ENCODE measurements around the gene GALNT10. TPM values are rescaled to one million over a fixed set of nuclear protein-coding genes. Genes with fewer than 3 reads are reported as not detected.

GALNT10 gene
- total and polyA plus RNA-seq, 10 of the 15 experiments (the other 5 are each of a cell fraction or from before 2014, with no cell fraction given), result 3.9 to 35.4 (median 15.5) TPM

DNA sequence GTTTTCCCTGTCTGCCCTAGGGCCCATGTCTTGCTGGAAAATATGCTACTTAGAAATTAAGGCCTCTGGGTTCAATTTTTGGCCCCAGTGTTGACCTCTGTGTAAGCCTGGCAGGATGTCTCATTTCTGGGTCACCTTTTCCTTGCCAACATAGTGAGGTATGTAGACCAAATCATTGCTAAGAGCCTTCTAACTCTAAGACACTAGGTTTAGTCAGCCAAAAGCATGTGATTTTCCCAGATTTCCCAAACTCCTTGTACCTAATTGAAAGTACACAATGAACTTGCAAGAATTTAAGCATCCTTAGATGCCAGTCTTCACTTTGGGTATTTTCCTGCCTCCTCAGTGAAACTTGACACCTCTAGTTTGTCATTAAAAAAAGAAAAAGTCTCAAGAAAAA lies 77.0 kb downstream of the GALNT10 start:
- Histone ChIP-seq H3K27ac (ENCODE audit: control insufficient read depth, insufficient read depth) (no peak overlapping the region), H3K9me3 (replicated peaks; ENCODE audit: control insufficient read depth, insufficient read depth, low read length) (no peaks in the 10 kb centered on the region), H3K79me2 (ENCODE audit: control insufficient read depth, insufficient read depth, low read length) (no peaks in the 10 kb centered on the region), H4K20me1 (ENCODE audit: control insufficient read depth, insufficient read depth) (no peaks in the 10 kb centered on the region), H3K4me1 (ENCODE audit: control insufficient read depth, insufficient read depth, low read length) (peaks cover 4% of the 10 kb centered on the region; the same call in 1 of the 2 replicates), H3K27me3 (replicated peaks in 1 of 2; ENCODE audit: control insufficient read depth in 2 of 2, insufficient read depth in 2 of 2, low read length in 1 of 2) (no peaks in the 10 kb centered on the region), H3K4me3 (no peak overlapping the region), H2AFZ (ENCODE audit: control insufficient read depth, low read depth, low read length) (no peak overlapping the region), H3K9ac (ENCODE audit: control insufficient read depth, insufficient read depth, low read length) (no peak overlapping the region), H3K36me3 (ENCODE audit: control insufficient read depth in 2 of 2, insufficient read depth in 2 of 2, low read length in 1 of 2) (peaks cover 0 to 5% of the 10 kb centered on the region in 2 experiments; a peak in 2 of 4 replicates), H3K4me2 (ENCODE audit: control insufficient read depth, insufficient read depth) (no peak overlapping the region)
- intact Hi-C loops (cut with micrococcal nuclease; ENCODE audit: unreplicated experiment) (no loop called here), in situ Hi-C loops (cut with MboI) (no loop called here)
- CTCF ChIA-PET, result no interaction called here
- SMC1A ChIA-PET (ENCODE audit: uncharacterized antibody, unreplicated experiment), result no interaction called here
- POLR2A ChIA-PET, result no interaction called here
- no peak for ATAC-seq
- no peak for TF ChIP-seq POU2F2 (IDR thresholded peaks at IDR 0.05; ENCODE audit: borderline replicate concordance, low read depth, low read length)
- TF ChIP-seq SIN3A (IDR thresholded peaks at IDR 0.05; ENCODE audit: low read depth, low read length), result no peak
- TF ChIP-seq POLR2AphosphoS2 (IDR thresholded peaks at IDR 0.05; ENCODE audit: low read depth, low read length), result no peak
- no peak for TF ChIP-seq FOXK2 (IDR thresholded peaks at IDR 0.05)
- TF ChIP-seq, protein P1, sequence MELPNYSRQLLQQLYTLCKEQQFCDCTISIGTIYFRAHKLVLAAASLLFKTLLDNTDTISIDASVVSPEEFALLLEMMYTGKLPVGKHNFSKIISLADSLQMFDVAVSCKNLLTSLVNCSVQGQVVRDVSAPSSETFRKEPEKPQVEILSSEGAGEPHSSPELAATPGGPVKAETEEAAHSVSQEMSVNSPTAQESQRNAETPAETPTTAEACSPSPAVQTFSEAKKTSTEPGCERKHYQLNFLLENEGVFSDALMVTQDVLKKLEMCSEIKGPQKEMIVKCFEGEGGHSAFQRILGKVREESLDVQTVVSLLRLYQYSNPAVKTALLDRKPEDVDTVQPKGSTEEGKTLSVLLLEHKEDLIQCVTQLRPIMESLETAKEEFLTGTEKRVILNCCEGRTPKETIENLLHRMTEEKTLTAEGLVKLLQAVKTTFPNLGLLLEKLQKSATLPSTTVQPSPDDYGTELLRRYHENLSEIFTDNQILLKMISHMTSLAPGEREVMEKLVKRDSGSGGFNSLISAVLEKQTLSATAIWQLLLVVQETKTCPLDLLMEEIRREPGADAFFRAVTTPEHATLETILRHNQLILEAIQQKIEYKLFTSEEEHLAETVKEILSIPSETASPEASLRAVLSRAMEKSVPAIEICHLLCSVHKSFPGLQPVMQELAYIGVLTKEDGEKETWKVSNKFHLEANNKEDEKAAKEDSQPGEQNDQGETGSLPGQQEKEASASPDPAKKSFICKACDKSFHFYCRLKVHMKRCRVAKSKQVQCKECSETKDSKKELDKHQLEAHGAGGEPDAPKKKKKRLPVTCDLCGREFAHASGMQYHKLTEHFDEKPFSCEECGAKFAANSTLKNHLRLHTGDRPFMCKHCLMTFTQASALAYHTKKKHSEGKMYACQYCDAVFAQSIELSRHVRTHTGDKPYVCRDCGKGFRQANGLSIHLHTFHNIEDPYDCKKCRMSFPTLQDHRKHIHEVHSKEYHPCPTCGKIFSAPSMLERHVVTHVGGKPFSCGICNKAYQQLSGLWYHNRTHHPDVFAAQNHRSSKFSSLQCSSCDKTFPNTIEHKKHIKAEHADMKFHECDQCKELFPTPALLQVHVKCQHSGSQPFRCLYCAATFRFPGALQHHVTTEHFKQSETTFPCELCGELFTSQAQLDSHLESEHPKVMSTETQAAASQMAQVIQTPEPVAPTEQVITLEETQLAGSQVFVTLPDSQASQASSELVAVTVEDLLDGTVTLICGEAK (IDR thresholded peaks at IDR 0.05; ENCODE audit: borderline replicate concordance), result no peak
- TF ChIP-seq TBL1XR1 (IDR thresholded peaks at IDR 0.05; ENCODE audit: low read depth, low read length), result no peak
- TF ChIP-seq STAT3 (IDR thresholded peaks at IDR 0.05; ENCODE audit: low read depth, low read length), result no peak
- no peak for TF ChIP-seq WRNIP1 (IDR thresholded peaks at IDR 0.05; ENCODE audit: borderline replicate concordance, low read depth, low read length)
- TF ChIP-seq ATF2 (IDR thresholded peaks at IDR 0.05; ENCODE audit: low read length), result no peak
- no peak for TF ChIP-seq TARDBP (IDR thresholded peaks at IDR 0.05; ENCODE audit: borderline replicate concordance)
- no peak for TF ChIP-seq SMC3 (IDR thresholded peaks at IDR 0.05; ENCODE audit: borderline replicate concordance, low read length)
- no peak for DNase-seq (ENCODE audit: low read depth, low spot score)
- RAD21 ChIA-PET (ENCODE audit: unreplicated experiment), result no interaction called here
- no peak for FAIRE-seq
- BruUV-seq (replicated peaks), result no TSS peak
